ENCODE measurements around the gene MRPL43. TPM values are rescaled to one million over a fixed set of nuclear protein-coding genes. Genes with fewer than 3 reads are reported as not detected.

MRPL43 gene
- total RNA-seq, 2 experiments from 2014 or later = 53.8 to 56.2 TPM

DNA sequence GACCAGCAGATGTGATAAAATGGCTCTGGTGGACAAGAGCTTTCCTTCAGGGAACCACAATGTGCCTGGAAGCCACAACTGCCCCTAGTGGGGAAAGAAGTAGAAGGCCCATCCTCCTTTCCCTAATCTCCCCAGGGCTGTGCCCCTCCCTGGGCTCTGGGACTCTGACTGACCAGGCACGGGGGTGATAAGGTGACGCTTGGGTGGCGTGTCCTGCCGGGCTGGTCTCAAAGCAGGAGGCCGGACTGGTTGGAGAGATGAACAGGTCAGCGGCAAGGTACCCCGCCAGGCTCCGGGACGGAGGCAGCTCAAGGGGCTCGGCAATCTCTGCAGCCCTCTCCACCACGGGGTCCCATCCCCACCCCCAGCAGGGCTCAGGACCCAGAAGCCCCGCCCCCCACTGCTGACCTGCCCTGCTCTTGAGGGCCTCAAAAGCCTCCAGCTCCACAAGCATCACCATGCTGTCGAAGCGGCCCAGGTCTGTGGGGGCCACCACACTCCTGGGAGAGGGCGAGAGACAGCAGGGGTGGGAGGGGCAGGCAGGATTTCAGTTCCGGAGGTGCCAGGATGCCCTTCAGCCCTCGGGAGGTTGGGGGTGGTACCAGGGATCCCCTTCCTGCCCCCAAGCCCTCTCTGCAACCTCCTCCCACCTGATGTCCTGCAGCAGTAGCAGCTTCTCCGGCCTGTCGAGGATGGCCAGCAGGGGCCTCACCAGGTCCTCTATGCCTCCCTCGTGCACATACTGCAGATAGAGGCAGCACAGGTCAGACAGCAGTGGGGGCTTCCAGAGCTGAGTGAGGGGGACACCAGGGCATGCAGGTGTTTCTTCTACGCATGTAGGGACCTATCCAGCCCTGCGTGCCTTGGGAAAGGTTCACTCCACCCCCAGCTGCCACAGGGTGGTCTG is 24.5 kb upstream of the MRPL43 start:
- POLR2A ChIA-PET = interaction anchor here (0.6 kb wide), 1 partner anchor 44 kb away, joined by 3 read pairs; no protein-coding TSS in a partner anchor
- H3K4me1 ChIP-seq (ENCODE audit: insufficient read depth, low read length, poor library complexity, severe bottlenecking) = no peaks in the 10 kb centered on the region

DNA sequence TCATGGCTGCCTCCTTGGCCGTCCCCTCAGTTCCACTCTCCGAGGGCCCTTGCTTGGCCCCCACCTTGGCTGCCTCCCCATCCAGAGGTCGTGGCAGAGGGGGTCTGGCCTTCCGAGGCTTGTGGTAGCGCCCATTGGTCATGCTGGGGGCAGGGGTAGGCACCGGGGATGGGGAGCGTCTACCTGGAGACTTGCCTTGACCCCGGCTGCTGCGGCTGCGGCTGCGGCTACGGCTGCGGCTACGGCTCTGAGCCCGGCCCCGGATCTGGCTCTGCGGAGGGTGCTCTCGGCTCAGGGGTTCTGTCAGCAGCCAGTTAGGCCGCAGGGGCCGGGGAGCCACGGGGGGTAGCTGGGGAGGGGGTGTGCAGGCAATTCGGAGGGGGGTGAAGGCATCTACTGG is 23.0 kb upstream of the MRPL43 start:
- Histone ChIP-seq H3K27ac (ENCODE audit: low read depth, low read length, poor library complexity, severe bottlenecking) (no peak overlapping the region), H3K4me2 (ENCODE audit: low read length) (no peak overlapping the region), H3K36me3 (ENCODE audit: insufficient read depth, low read length) (no peaks in the 10 kb centered on the region), H3K4me3 (ENCODE audit: low read depth, low read length, poor library complexity, severe bottlenecking) (no peak overlapping the region), H3K4me1 (ENCODE audit: insufficient read depth, low read length, poor library complexity, severe bottlenecking) (no peaks in the 10 kb centered on the region), H3K9me3 (ENCODE audit: low read length) (no peaks in the 10 kb centered on the region), H3K79me2 (ENCODE audit: insufficient read depth, low read depth, low read length) (no peaks in the 10 kb centered on the region), H2AFZ (ENCODE audit: low read length) (no peak overlapping the region), H4K20me1 (ENCODE audit: insufficient read depth, low read length) (no peaks in the 10 kb centered on the region), H3K9me2 (ENCODE audit: insufficient read depth, low read length) (no peaks in the 10 kb centered on the region)
- ChIA-PET CTCF (ENCODE audit: unreplicated experiment) (no interaction called here), POLR2A (no interaction called here)
- no peak for TF ChIP-seq EZH2phosphoT487 (IDR thresholded peaks at IDR 0.05; ENCODE audit: borderline replicate concordance, low read depth, low read length)
- TF ChIP-seq, protein P1, sequence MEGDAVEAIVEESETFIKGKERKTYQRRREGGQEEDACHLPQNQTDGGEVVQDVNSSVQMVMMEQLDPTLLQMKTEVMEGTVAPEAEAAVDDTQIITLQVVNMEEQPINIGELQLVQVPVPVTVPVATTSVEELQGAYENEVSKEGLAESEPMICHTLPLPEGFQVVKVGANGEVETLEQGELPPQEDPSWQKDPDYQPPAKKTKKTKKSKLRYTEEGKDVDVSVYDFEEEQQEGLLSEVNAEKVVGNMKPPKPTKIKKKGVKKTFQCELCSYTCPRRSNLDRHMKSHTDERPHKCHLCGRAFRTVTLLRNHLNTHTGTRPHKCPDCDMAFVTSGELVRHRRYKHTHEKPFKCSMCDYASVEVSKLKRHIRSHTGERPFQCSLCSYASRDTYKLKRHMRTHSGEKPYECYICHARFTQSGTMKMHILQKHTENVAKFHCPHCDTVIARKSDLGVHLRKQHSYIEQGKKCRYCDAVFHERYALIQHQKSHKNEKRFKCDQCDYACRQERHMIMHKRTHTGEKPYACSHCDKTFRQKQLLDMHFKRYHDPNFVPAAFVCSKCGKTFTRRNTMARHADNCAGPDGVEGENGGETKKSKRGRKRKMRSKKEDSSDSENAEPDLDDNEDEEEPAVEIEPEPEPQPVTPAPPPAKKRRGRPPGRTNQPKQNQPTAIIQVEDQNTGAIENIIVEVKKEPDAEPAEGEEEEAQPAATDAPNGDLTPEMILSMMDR (conservative IDR thresholded peaks at IDR 0.05; ENCODE audit: low read length) = no peak
- no TSS peak for BruUV-seq (replicated peaks)
- DNase-seq (ENCODE audit: low spot score) = no peak
- intact Hi-C loops (cut with micrococcal nuclease; ENCODE audit: unreplicated experiment) = loop anchor here (5.0 kb wide), 1 partner anchor 1178 kb away; no protein-coding TSS in a partner anchor

More for the DNA sequence above, 24.5 kb upstream of the MRPL43 start:
- Histone ChIP-seq H3K79me2 (ENCODE audit: insufficient read depth, low read depth, low read length) (no peaks in the 10 kb centered on the region), H4K20me1 (ENCODE audit: insufficient read depth, low read length) (no peaks in the 10 kb centered on the region), H3K36me3 (ENCODE audit: insufficient read depth, low read length) (no peaks in the 10 kb centered on the region), H3K4me2 (ENCODE audit: low read length) (no peak overlapping the region), H2AFZ (ENCODE audit: low read length) (no peak overlapping the region), H3K9me3 (ENCODE audit: low read length) (no peaks in the 10 kb centered on the region), H3K9me2 (ENCODE audit: insufficient read depth, low read length) (no peaks in the 10 kb centered on the region), H3K27ac (ENCODE audit: low read depth, low read length, poor library complexity, severe bottlenecking) (no peak overlapping the region), H3K4me3 (ENCODE audit: low read depth, low read length, poor library complexity, severe bottlenecking) (no peak overlapping the region)
- no peak for TF ChIP-seq EZH2phosphoT487 (IDR thresholded peaks at IDR 0.05; ENCODE audit: borderline replicate concordance, low read depth, low read length)
- TF ChIP-seq, protein P1 (conservative IDR thresholded peaks at IDR 0.05; ENCODE audit: low read length) = peak; percentile 33; the same call in 1 of the 2 replicates
- intact Hi-C loops (cut with micrococcal nuclease; ENCODE audit: unreplicated experiment) = loop anchor here (5.0 kb wide), 1 partner anchor 1179 kb away; no protein-coding TSS in a partner anchor
- DNase-seq (ENCODE audit: low spot score) = no peak
- BruUV-seq (replicated peaks) = no TSS peak
- CTCF ChIA-PET (ENCODE audit: unreplicated experiment) = no interaction called here

Measured in OCI-LY7 (cell line).